Posterior cingulate gyrus (tissue), 11 donors: ENCODE results near the gene ZXDA.

ENCODE experiments used
- DNase-seq, 10 donors: peaks; one replicate each; pipeline versions ENCODE4 v3.0.0 to v3.0.0-alpha.2; 2020 to 2021; ENCODE audit warnings: mixed read lengths in 3 of 10
- intact Hi-C: fragments of 100-400 bp; cut with DNase I; formaldehyde crosslinking; loops from one replicate; pipeline ENCODE4 v1.15.1; 2023

ZXDA gene

DNA sequence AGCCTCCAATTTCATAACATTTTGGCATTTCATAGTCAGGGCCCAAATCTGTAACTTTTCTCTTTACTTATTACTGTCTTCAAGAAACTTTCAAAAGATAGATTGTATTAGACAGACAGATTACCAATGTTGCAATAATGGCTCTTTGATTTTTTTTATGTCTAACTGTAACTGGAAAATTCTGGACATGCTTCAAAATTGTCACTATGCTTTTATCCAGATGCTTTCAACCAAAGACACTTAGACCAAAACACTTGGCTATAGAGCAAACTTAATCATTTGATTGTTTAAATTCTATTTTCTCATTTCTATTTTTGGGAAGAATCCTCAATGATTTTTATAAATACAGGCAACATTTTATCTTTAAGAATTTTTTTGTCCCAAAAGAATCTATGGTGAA lies 10.4 kb downstream of the ZXDA start:
- DNase-seq: no peak
- intact Hi-C loops: no loop called here

DNA sequence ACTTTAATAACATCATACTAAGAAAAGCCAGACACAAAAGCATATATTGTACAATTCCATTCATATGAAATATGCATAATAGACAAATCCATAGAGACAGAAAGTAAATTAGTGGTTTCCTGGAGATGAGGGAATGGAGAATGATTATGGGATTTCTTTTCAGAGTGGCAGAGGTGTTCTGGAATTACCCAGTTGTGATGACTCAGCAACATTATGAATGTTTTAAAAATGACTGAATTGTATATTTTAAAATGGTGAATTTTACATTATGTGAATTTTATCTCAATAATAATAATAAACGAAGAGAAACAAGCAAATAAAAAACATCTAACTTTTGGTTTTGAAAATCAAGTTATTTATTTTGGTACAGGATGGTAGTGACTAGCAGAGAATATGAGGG lies 11.2 kb downstream of the ZXDA start:
- no peak for DNase-seq
- intact Hi-C loops: no loop called here

DNA sequence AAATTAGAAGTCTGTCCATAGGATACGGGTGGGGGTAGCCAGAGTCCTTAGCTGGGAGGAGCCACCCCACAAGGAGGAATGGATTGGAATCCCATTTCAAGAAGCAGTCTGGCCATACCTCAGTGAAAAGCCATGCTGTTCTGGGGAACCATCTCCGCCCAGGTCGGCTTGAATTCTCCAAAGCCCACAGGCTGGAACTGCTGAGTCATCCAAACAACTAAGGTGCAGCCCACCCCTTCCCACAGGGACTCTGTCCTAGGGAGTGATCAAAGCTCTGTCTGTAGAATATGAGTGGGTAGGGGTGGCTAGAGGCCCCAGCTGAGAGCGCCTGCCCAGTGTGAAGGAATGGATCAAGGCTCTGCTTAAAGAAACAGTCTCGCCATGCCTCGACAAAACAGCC lies 38.8 kb downstream of the ZXDA start:
- intact Hi-C loops: no loop called here
- no peak for DNase-seq
